ENCODE data around the gene SLC39A11.

Gene SLC39A11

GRCh38 chr17:72605543-72605942 is 486.9 kb downstream of the SLC39A11 start:
- DNase-seq = no peak

GRCh38 chr17:72604518-72604917 is 488.0 kb downstream of the SLC39A11 start:
- no peak for DNase-seq

GRCh38 chr17:72603420-72604242 is 488.9 kb downstream of the SLC39A11 start:
- no peak for DNase-seq

- DNase-seq = no peak
Observed at GRCh38 chr17:72602517-72603419, 489.7 kb downstream of the SLC39A11 start.

GRCh38 chr17:72600934-72601333 is 491.6 kb downstream of the SLC39A11 start:
- DNase-seq = no peak

GRCh38 chr17:72599891-72600290 is 492.6 kb downstream of the SLC39A11 start:
- no peak for DNase-seq

GRCh38 chr17:72598695-72599094 is 493.8 kb downstream of the SLC39A11 start:
- DNase-seq = no peak

- no peak for DNase-seq
Observed at GRCh38 chr17:72597354-72598087, 495.0 kb downstream of the SLC39A11 start.
